ENCODE data around the gene PTDSS2. TPM values are rescaled to one million over a fixed set of nuclear protein-coding genes. Genes with fewer than 3 reads are reported as not detected.
A peak's percentile ranks its signal among the peaks of the same experiment; 100 is the strongest.

PTDSS2 gene
- total and polyA plus RNA-seq, 2 of the 13 experiments (the other 11 are each of a cell fraction or from before 2014, with no cell fraction given), result 21.7 to 26.4 TPM

GRCh38 chr11:445765-446588 lies 4.1 kb upstream of the PTDSS2 start (continued):
- TF ChIP-seq, protein P1, sequence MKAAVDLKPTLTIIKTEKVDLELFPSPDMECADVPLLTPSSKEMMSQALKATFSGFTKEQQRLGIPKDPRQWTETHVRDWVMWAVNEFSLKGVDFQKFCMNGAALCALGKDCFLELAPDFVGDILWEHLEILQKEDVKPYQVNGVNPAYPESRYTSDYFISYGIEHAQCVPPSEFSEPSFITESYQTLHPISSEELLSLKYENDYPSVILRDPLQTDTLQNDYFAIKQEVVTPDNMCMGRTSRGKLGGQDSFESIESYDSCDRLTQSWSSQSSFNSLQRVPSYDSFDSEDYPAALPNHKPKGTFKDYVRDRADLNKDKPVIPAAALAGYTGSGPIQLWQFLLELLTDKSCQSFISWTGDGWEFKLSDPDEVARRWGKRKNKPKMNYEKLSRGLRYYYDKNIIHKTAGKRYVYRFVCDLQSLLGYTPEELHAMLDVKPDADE (CRISPR knock-in tag; IDR thresholded peaks at IDR 0.05), result no peak
- TF ChIP-seq, protein P2, sequence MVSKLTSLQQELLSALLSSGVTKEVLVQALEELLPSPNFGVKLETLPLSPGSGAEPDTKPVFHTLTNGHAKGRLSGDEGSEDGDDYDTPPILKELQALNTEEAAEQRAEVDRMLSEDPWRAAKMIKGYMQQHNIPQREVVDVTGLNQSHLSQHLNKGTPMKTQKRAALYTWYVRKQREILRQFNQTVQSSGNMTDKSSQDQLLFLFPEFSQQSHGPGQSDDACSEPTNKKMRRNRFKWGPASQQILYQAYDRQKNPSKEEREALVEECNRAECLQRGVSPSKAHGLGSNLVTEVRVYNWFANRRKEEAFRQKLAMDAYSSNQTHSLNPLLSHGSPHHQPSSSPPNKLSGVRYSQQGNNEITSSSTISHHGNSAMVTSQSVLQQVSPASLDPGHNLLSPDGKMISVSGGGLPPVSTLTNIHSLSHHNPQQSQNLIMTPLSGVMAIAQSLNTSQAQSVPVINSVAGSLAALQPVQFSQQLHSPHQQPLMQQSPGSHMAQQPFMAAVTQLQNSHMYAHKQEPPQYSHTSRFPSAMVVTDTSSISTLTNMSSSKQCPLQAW (CRISPR knock-in tag; IDR thresholded peaks at IDR 0.05), result peak; percentile 49; the same call in 1 of the 2 replicates
- TF ChIP-seq THAP9 (CRISPR knock-in tag; IDR thresholded peaks at IDR 0.05; ENCODE audit: borderline replicate concordance) (peak; percentile 62; the same call in 1 of the 2 replicates), ZNF850 (CRISPR knock-in tag; conservative IDR thresholded peaks at IDR 0.05) (no peak), ATF7 (IDR thresholded peaks at IDR 0.05) (no peak), ATF7 (CRISPR knock-in tag; IDR thresholded peaks at IDR 0.05) (no peak), ZNF234 (CRISPR knock-in tag; conservative IDR thresholded peaks at IDR 0.05) (no peak), CAMTA2 (CRISPR knock-in tag; IDR thresholded peaks at IDR 0.05; ENCODE audit: borderline replicate concordance) (no peak), ZNF839 (CRISPR knock-in tag; IDR thresholded peaks at IDR 0.05; ENCODE audit: borderline replicate concordance) (0 out of 2 replicates have a peak, but pooled peaks have one; percentile 27), GTF2F1 (IDR thresholded peaks at IDR 0.05; ENCODE audit: low read length) (no peak), RXRB (CRISPR knock-in tag; IDR thresholded peaks at IDR 0.05; ENCODE audit: borderline replicate concordance) (no peak; the same call in 1 of the 2 replicates), GATA4 (IDR thresholded peaks at IDR 0.05; ENCODE audit: borderline replicate concordance, low read depth) (no peak), ZNF709 (CRISPR knock-in tag; IDR thresholded peaks at IDR 0.05) (no peak), MED8 (CRISPR knock-in tag; IDR thresholded peaks at IDR 0.05; ENCODE audit: insufficient replicate concordance) (peak; percentile 24), GZF1 (CRISPR knock-in tag; IDR thresholded peaks at IDR 0.05) (no peak), EEA1 (CRISPR knock-in tag; IDR thresholded peaks at IDR 0.05; ENCODE audit: borderline replicate concordance) (no peak), IKZF4 (CRISPR knock-in tag; IDR thresholded peaks at IDR 0.05; ENCODE audit: borderline replicate concordance, low read depth, not compliant biosample characterization) (no peak), RORA (CRISPR knock-in tag; IDR thresholded peaks at IDR 0.05) (no peak), DDIT3 (CRISPR knock-in tag; IDR thresholded peaks at IDR 0.05) (no peak), DMAP1 (CRISPR knock-in tag; IDR thresholded peaks at IDR 0.05) (0 out of 2 replicates have a peak, but pooled peaks have one; percentile 26), AGO2 (optimal IDR thresholded peaks at IDR 0.05; ENCODE audit: low read depth, low read length) (peak; percentile 24)
- TF ChIP-seq, protein P3, sequence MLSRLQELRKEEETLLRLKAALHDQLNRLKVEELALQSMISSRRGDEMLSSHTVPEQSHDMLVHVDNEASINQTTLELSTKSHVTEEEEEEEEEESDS (CRISPR knock-in tag; IDR thresholded peaks at IDR 0.05; ENCODE audit: borderline replicate concordance), result no peak
